GM13977 (cell line): ENCODE data around the gene MACROD2.

Experiments used
- DNase-seq: peaks from one replicate; pipeline ENCODE4 v3.0.0; 2012; ENCODE audit warnings: low spot score
- in situ Hi-C: fragments of 300-500 bp; cut with MboI; formaldehyde crosslinking; loops from one replicate; pipeline ENCODE4 v1.12.0; 2022; ENCODE audit warnings: low sequenced_read_pairs, low pct_unique_long_range_greater_than_20kb, mixed read lengths, inconsistent platforms; ENCODE audit not compliant: unreplicated experiment
- TF ChIP-seq, protein P1 (sequence below): IDR thresholded peaks from 2 replicates; pipeline ENCODE4 v1.5.1; 2012; ENCODE audit warnings: mild to moderate bottlenecking, control low read depth; ENCODE audit not compliant: insufficient read depth; ENCODE audit errors: extremely low read depth, missing control alignments

MACROD2 gene

DNA sequence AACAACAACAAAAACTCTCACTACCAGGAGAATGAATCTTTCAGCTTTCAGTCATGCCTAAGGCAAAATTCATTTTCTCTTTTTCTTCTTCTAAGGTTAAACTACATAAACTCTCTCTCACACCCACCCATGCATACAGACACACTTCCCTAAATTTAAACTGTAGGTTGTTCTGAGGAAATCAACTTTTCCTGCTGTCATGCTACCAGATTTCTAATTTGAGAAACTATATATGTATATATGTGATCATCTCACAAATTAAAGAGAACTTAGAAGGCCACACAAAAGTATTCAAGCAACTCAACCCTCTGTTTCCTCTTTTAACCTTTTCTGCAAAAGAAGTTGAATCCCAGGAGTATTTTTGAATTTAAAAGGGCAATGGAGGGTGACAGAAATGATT is 2045.4 kb downstream of the MACROD2 start:
- no peak for DNase-seq
- TF ChIP-seq, protein P1, sequence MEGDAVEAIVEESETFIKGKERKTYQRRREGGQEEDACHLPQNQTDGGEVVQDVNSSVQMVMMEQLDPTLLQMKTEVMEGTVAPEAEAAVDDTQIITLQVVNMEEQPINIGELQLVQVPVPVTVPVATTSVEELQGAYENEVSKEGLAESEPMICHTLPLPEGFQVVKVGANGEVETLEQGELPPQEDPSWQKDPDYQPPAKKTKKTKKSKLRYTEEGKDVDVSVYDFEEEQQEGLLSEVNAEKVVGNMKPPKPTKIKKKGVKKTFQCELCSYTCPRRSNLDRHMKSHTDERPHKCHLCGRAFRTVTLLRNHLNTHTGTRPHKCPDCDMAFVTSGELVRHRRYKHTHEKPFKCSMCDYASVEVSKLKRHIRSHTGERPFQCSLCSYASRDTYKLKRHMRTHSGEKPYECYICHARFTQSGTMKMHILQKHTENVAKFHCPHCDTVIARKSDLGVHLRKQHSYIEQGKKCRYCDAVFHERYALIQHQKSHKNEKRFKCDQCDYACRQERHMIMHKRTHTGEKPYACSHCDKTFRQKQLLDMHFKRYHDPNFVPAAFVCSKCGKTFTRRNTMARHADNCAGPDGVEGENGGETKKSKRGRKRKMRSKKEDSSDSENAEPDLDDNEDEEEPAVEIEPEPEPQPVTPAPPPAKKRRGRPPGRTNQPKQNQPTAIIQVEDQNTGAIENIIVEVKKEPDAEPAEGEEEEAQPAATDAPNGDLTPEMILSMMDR: no peak
- in situ Hi-C loops: no loop called here

DNA sequence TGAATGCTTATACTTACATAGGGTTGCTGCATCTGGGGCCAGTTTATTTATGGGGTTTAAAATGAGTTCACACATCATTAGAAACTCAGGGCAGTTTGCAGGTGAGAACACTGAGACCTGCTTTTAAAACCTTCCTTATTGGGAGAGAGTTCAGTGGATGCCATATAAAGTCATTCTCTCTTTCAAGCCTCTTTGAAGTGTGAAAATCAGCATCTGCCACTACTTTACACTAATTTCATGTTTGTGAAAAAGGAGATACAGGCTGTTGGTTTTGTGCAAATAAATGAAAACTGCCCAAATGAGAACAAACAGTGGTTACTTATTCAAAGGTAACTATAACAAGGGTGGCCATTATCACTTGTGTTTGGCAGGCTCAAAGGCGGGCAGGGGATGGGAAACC is 2047.4 kb downstream of the MACROD2 start:
- in situ Hi-C loops: no loop called here
- TF ChIP-seq, protein P1: no peak
- no peak for DNase-seq

DNA sequence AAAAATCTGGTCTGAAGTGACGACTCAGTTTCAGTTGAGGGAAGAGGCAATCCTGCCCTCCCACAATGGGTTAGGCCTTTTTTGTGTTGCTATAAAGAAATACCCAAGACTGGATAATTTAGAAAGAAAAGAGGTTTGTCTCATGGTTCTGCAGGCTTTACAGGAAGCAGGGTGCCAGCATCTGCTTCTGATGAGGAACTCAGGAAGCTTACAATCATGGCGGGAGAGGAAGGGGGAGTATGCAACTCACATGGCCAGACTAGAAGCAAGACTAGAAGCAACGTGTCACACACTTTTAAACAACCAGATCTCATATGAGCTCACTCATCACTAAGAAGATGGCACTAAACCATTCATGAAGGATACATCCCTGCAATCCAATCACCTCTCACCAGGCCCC is 2048.6 kb downstream of the MACROD2 start:
- TF ChIP-seq, protein P1: no peak
- in situ Hi-C loops: no loop called here
- no peak for DNase-seq

DNA sequence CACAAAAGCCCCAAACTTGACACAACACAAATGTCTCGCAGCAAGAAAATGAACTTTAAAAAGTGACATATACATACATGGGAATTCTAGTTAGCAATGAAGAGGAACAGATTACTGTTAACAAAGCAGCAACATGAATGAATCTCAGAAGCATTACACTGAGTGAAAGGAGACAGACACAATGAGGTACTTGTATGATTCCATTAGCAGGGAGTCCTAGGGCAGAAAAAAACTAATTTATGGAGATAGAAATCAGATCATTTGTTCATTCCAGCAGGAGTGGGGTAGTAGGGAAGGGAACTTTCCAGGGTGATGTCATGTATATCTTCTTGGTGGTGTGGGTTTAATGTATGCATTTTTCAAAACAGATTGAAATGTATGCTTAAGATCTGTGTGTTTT is 2053.6 kb downstream of the MACROD2 start:
- no peak for DNase-seq
- TF ChIP-seq, protein P1: no peak
- in situ Hi-C loops: no loop called here

DNA sequence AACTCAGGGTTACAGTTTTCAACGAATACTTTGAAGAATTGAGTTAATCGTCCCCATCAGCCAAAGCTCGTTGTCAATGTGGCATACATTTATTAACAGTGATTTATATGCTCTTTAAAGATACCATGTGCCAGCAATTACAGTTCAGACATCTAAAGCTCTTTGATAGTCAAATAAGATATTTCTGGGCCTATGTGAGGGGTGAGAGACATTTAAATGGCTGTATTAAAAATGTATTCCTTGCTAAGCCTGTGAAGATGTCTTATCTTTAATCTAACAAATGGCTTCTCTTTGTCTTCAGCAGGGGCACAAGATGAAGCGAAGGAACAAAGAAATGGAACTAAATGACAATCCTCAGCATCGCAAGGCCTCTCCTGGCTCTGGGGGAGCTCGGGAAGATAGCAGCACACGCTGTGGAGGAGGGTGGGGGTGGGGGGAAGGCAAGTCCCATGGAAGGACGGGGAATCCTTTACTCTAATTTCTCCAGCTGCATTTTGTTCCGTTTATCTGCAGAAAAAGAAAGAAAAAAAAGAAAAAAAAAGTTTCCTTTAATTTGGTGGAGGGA is 2054.3 kb downstream of the MACROD2 start:
- in situ Hi-C loops: no loop called here
- DNase-seq: no peak
- TF ChIP-seq, protein P1: no peak

DNA sequence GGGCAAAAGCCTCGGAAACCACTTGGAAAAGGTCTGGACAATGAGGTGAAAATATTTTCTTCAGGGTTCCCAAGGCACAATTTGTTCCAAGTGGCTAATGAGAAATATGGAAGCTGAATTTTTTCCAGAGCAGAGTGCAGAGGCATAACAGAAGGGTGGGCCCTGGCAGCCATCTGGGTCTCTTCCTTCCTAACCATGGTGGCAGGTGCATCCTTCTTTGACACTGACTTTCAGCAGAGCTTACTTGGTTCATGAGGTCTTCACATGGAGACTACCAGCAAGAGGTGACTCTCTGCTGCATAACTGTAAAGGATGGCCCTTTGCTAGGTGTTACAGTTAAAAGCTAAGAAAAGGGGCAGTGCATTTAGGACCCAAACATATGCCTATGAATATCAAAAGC is 2055.1 kb downstream of the MACROD2 start:
- no peak for DNase-seq
- TF ChIP-seq, protein P1: no peak
- in situ Hi-C loops: no loop called here

DNA sequence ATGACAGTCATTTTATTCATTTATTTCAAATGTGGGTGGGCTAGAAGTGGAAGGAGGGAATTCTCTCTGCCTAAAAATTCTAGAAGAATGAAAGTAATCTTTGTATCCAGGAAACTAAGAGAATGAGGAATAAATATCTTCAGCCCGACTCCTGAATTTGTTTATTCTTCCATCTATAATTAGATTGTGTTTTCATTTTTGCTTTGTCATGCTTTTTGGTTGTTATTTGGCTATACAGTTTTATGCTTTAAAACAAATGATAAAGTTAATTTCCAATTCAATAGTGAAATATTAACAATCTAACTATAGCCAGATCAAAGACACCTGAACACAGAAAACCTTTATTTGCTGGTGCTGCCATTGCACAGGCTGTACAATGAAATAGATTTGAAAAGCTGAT is 2056.7 kb downstream of the MACROD2 start:
- in situ Hi-C loops: no loop called here
- DNase-seq: no peak
- TF ChIP-seq, protein P1: no peak
